Effector memory CD4-positive, alpha-beta T cell (primary cell): ENCODE results near the gene CORO7.

ENCODE experiments used
- DNase-seq, 3 donors: peaks; one replicate each; pipeline ENCODE4 v3.0.0-alpha.2; 2020
- H3K27ac ChIP-seq: 2 replicates; pipeline ENCODE4 v1.7.0; 2013; ENCODE audit warnings: mild to moderate bottlenecking, low read length, moderate library complexity; ENCODE audit not compliant: insufficient read depth, poor library complexity, severe bottlenecking
- H3K27me3 ChIP-seq: replicated peaks from 2 replicates; pipeline ENCODE4 v1.7.0; 2013; ENCODE audit warnings: mild to moderate bottlenecking, low read length; ENCODE audit not compliant: insufficient read depth, control insufficient read depth, poor library complexity, severe bottlenecking
- H3K36me3 ChIP-seq: 2 replicates; pipeline ENCODE4 v1.7.0; 2013; ENCODE audit warnings: mild to moderate bottlenecking, low read length, moderate library complexity; ENCODE audit not compliant: control insufficient read depth, insufficient read depth
- H3K4me1 ChIP-seq: 2 replicates; pipeline ENCODE4 v1.7.0; 2013; ENCODE audit warnings: low read length, mild to moderate bottlenecking; ENCODE audit not compliant: control insufficient read depth, insufficient read depth, poor library complexity, severe bottlenecking
- H3K4me3 ChIP-seq: 2 replicates; pipeline ENCODE4 v1.7.0; 2013; ENCODE audit warnings: low read length, low read depth, mild to moderate bottlenecking; ENCODE audit not compliant: insufficient read depth, poor library complexity, severe bottlenecking
- H3K9me3 ChIP-seq: 2 replicates; pipeline ENCODE4 v1.7.0; 2013; ENCODE audit warnings: mild to moderate bottlenecking, low read length, moderate library complexity; ENCODE audit not compliant: control insufficient read depth

CORO7 gene

DNA sequence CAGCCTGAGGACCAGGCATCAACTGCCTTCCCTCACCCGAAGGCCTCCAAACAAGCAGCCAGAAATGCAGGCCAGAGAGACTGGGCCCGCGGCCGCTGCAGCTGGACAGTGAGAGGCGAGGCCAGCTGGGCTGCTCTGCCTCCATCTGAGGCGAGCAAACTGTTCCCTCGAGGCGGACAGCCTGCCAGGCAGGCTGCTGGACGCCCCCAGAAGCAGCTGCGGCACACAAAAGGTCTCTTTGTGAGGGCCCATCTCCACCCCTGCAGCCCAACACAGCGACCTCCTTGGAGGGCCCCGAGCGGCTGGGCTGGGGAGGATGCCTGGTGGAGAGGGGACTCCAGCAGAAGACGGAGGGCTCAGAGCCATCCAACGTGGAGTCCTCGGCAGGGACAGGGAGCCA lies 4.7 kb downstream of the CORO7 start:
- no peaks in the 10 kb centered on the region for H3K9me3 ChIP-seq
- H3K27ac ChIP-seq = no peak overlapping the region
- no peak overlapping the region for H3K4me3 ChIP-seq
- H3K4me1 ChIP-seq = peaks cover 23% of the 10 kb centered on the region
- DNase-seq = no peak
- no peaks in the 10 kb centered on the region for H3K27me3 ChIP-seq
- H3K36me3 ChIP-seq = peaks cover 64% of the 10 kb centered on the region

DNA sequence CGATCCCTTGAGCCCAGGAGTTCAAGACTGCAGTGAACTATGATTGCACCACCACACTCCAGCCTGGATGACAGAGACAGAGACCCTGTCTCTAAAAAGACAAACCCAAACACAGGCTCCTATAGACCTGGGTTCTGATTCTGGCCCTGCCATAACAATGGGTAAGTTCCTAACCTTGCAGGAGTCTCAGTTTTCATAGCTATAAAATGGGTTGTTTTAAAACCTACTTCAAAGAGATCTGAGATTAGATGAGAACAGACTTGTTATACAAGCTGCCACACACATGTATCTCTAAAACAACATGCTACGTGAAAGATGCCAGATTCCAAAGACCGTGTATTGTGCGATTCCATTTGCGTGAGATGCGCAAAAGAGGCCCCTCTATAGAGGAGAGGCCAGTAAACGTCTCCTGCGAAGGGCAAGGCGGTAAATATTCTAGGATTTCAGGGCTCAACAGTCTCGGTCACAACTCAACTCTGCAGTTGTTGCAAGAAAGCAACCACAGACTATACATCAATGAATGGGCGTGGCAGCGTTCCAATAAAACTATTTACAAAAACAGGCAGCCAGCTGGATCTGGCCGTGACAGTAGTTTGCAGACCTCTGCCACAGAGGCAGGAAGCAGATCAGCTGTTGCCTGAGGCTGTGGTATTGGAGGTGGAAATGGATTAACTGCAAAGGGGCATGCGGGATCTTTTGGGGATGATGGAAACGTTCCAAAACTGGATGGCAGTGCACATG lies 5.9 kb downstream of the CORO7 start:
- no peak overlapping the region for H3K27ac ChIP-seq
- H3K36me3 ChIP-seq = peaks cover 73% of the 10 kb centered on the region
- H3K4me3 ChIP-seq = no peak overlapping the region
- no peaks in the 10 kb centered on the region for H3K9me3 ChIP-seq
- peaks cover 23% of the 10 kb centered on the region for H3K4me1 ChIP-seq
- no peak for DNase-seq
- H3K27me3 ChIP-seq = no peaks in the 10 kb centered on the region

DNA sequence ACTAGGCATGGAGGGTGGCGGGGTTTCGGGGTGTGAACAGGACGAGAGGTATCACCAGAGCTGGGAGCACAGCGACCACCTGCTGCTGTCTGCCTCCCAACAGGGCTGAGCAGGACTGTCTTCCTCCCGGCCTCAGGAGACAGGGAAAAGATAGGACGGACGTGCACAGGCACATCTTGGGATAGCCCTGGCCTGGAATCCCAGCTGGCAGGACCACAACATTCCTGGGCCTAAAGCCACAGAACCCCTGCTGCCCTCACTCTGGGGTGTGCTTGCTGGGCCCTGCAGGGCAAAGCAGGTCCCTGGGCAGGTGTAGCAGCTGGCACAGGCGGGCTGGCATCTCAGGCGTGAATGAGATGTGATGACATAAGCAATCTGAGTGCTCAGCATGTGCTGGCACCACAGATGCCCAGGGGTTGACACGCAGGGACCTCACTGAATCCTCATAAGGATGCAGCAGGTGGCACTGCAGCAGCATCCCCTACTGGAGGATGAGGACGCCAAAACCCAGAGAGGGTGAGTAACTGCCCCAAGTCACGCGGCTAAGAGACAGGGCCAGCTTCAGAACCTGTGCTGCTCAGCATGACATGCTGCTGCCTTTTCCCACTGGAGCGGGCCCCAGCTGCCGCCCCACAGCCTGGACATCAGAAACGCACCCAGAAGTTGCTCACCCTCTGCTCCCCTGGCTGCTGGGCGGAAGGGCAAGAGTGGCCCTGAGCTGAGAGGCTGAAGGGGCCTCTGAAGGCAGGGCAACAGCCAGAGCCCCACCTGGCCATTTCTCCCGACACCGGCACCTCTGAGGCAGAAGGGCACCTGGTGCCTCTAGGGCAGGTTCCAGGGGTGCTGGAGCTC lies 7.1 kb downstream of the CORO7 start:
- Histone ChIP-seq H3K4me3 (no peak overlapping the region), H3K9me3 (no peaks in the 10 kb centered on the region), H3K4me1 (peaks cover 14% of the 10 kb centered on the region), H3K36me3 (peaks cover 85% of the 10 kb centered on the region), H3K27ac (no peak overlapping the region), H3K27me3 (no peaks in the 10 kb centered on the region)
- DNase-seq = no peak

DNA sequence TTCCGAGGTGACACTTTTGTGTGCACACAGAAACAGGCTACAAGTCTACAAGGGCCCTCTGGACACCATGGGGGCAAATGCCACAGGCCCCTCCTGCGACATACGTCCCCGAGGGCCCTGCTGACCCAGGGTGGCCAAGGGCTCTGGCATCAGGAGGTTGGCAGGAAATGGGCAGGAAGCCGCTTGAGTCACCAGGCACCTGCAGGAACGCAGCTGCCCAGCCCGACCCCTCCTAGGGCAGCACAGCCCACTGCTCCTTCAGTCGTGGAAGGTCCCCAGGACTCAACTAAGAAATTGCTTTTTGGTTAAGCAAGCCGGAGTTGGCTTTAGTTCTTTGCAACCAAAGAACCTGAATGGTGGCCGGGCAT lies 8.1 kb downstream of the CORO7 start:
- Histone ChIP-seq H3K36me3 (peaks cover 94% of the 10 kb centered on the region), H3K9me3 (no peaks in the 10 kb centered on the region), H3K27me3 (no peaks in the 10 kb centered on the region), H3K27ac (no peak overlapping the region), H3K4me1 (peaks cover 7% of the 10 kb centered on the region), H3K4me3 (no peak overlapping the region)
- DNase-seq = no peak

DNA sequence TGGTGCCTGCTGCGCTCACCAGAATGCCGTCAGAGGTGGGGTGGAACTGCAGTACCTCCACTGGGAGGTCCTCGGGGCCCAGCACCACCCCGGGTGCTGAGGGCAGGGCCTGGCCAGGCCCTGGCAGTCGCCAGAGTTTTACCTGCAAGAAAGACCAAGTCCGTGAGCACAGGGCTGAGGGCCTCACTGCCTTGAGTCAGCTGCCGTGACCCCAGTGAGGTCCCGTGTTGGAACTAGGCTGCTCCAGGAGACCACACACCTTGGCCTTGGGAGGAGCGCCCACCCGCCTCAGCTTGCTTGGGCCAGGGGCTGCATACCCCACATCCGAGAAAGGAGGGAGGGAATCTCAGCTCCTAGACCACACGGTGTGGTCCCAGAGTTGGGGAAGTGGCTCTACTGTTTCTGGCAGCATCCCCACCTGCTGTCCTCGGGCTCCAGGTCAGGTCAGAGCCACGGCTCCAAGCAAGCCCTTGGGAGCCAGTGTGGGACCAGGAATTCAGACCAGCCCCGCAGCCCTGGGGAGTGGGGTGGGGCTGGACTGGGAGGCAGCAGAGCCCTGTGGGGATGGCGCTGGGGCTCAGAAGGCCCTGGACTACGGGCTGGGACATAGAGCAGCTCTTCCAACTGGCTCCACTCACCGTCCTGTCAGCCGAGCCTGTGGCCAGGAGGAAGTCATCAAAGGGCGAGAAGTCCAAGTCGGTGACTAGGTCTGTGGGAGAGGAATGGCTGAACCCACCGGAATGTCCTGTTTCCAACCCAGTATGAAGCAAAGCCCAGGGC lies 8.7 kb downstream of the CORO7 start:
- Histone ChIP-seq H3K9me3 (no peaks in the 10 kb centered on the region), H3K4me1 (peaks cover 5% of the 10 kb centered on the region), H3K27me3 (no peaks in the 10 kb centered on the region), H3K4me3 (no peak overlapping the region), H3K36me3 (peaks cover 94% of the 10 kb centered on the region), H3K27ac (no peak overlapping the region)
- no peak for DNase-seq

DNA sequence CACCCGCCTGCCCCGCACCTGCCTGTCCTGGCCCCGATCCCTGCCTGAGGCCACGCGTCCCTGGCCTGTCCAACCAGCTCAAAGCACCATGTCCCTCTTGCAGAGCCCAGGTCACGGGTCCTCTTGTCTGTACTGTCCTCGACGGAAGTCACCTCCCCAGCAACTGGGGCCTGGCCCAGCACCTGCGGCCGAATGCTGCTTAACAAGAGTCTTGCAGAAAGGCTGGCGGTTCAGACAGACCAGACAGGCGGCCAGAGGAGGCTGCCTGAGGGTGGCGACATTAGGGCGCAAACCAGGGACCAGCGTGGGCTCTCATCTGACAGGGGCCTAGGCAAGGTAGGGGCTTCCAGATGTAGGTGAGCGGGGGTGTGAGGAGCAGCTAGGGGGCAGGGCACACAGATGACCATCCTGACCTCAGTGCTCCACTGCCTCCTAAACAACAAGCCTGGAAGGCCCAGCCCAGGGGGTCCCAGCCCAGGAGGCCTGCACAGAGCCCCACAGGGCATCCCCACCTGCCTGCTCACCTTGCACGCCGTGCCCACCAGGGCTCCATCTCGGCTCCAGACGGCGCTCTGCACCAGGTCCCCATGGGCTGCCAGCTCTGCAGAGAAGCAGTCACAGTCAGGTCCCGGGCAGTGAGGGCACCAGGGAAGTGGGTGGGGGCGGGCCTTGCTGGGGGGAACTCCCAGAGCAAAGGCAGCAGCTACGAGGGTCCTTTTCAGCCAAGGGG lies 11.3 kb downstream of the CORO7 start:
- no peak for DNase-seq
- Histone ChIP-seq H3K4me1 (peaks cover 4% of the 10 kb centered on the region), H3K36me3 (peaks cover 91% of the 10 kb centered on the region), H3K27ac (no peak overlapping the region), H3K27me3 (no peaks in the 10 kb centered on the region), H3K4me3 (no peak overlapping the region), H3K9me3 (no peaks in the 10 kb centered on the region)

DNA sequence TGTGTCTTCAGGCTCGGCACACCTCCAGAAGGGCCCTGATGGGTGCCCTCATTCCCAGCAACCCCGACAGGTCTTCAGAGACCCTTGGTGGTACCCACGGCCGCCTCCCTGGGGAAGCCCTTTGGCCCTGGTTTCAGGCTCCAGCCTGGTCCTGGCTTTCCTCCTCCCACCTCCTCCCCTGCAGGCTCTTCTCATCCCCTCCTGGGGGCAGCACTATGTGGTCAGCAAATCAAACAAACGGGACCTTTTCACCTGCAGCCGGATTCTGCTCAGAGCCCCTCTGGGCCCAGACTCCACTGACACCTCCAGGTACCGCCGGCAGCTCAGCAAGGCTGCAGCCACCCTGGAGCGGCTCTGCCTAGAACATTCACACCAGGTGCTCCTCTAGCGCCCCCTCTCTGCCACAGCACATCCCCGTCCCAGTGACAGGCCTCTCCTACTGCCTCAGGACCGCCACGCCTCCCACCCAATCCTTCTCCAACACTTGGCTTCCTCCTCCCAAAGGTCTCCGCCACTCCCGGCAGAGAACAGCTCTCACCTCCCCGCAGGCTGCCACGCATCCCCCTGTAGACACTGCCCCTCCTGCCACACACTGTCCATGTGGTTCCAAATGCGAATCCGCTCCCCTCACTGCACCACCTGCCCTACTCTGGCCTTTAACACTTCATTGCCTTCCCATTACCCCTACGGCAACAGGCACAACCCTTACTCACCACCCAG lies 12.0 kb downstream of the CORO7 start:
- Histone ChIP-seq H3K4me3 (no peak overlapping the region), H3K36me3 (peaks cover 91% of the 10 kb centered on the region), H3K27me3 (no peaks in the 10 kb centered on the region), H3K4me1 (peaks cover 4% of the 10 kb centered on the region), H3K27ac (peak overlapping the region; percentile 14), H3K9me3 (no peaks in the 10 kb centered on the region)
- DNase-seq = no peak

DNA sequence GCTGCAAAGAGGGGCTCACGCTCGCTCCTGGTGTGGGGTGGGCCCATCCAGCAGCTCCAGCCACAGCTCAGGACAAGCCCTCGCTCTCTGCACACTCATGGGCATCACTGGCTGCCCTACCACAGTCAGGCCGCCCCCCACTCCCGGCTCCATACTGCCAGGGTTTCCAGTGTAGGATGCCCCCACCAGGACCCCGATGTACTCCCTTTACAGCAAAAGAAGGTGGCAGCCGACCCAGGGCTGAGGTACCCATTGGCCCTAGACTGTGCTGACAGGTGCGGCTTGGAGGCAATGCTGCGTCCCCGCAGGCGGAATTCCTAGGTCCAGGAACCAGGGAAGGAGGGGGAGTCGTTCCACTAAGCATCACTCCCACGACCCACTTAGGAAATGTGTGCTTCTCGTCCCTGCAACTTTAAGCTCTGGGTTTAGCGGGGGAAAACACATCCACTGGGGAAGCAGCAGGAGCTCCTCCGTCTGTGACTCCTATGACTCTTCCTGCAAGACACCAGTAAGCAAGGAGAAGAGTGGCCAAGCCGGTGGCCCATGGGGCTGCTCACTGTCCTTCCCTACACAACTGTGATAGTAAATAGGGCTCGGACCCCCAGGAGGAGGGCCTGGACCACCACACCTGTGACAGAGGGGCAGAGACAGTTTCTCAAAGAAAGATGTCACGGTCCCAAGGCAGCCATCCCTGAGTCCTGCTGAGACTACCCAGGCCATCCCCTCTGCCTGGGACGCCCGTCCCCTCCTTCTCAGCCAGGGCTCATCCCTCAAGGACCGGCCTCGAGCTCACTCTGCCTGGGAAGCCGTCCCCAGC lies 13.1 kb downstream of the CORO7 start:
- peak overlapping the region; percentile 13 for H3K27ac ChIP-seq
- H3K36me3 ChIP-seq = peaks cover 90% of the 10 kb centered on the region

More for the DNA sequence above, 13.1 kb downstream of the CORO7 start:
- no peak overlapping the region for H3K4me3 ChIP-seq
- H3K27me3 ChIP-seq = no peaks in the 10 kb centered on the region
- no peaks in the 10 kb centered on the region for H3K9me3 ChIP-seq
- no peak for DNase-seq
- H3K4me1 ChIP-seq = peaks cover 4% of the 10 kb centered on the region
